ENCODE data around the gene CUL9. TPM values are rescaled to one million over a fixed set of nuclear protein-coding genes. Genes with fewer than 3 reads are reported as not detected.

The CUL9 gene
- total and polyA plus RNA-seq, 4 donors = 19.7 to 45.6 (median 35.5) TPM

DNA sequence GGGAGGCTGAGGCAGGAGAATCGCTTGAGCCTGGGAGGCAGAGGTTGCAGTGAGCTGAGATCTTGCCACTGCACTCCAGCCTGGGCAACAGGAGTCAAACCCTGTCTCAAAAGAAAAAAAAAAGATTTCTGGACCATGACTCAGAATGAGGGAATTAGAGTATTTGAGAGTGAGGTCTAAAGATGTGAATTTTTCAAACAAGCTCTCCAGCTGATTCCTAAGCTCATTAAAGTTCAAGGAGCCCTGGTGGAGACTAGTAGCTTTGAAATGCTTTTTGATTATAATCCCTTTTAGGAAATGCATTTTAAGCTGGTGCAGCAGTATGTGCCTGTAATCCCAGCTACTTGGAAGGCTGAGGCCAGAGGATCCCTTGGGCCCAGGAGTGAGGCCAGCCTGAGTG lies 32.7 kb upstream of the CUL9 start:
- Histone ChIP-seq H3K4me1 (ENCODE audit: control insufficient read depth in 5 of 5, insufficient read depth in 5 of 5, low read length in 5 of 5) (no peaks in the 10 kb centered on the region), H3K27ac (ENCODE audit: low read depth in 1 of 2, low read length in 1 of 2) (no peak overlapping the region), H3K4me3 (no peak overlapping the region), H3K9me3 (ENCODE audit: control insufficient read depth in 4 of 4, insufficient read depth in 3 of 4, low read length in 3 of 4) (no peaks in the 10 kb centered on the region), H3K36me3 (ENCODE audit: control insufficient read depth in 4 of 4, insufficient read depth in 4 of 4, low read length in 4 of 4) (peaks cover 0 to 31% (median 19%) of the 10 kb centered on the region in 4 donors), H3K27me3 (ENCODE audit: control insufficient read depth in 3 of 3, insufficient read depth in 3 of 3, low read length in 2 of 3) (no peaks in the 10 kb centered on the region), H3K9ac (ENCODE audit: insufficient read depth in 1 of 2, low read length in 2 of 2) (no peak overlapping the region)
- no peak for DNase-seq
- no peak for ATAC-seq (ENCODE audit: insufficient read depth, low FRiP score)
- 98 to 100% methylated on average over 1 of the region's 1 CpG for WGBS, 2 donors
- TF ChIP-seq CTCF (IDR thresholded peaks at IDR 0.05; ENCODE audit: control extremely low read depth, extremely low read depth) = no peak

GRCh38 chr6:43150051-43150751 lies 31.8 kb upstream of the CUL9 start:
- no peak overlapping the region for H3K9ac ChIP-seq (ENCODE audit: insufficient read depth in 1 of 2, low read length in 2 of 2)
- ATAC-seq (ENCODE audit: insufficient read depth, low FRiP score) (no peak), DNase-seq (peak in 1 of 3 donors; percentile 59)
- H3K4me1 ChIP-seq (ENCODE audit: control insufficient read depth in 5 of 5, insufficient read depth in 5 of 5, low read length in 5 of 5) = no peaks in the 10 kb centered on the region
- no peak overlapping the region for H3K4me3 ChIP-seq
- H3K9me3 ChIP-seq (ENCODE audit: control insufficient read depth in 4 of 4, insufficient read depth in 3 of 4, low read length in 3 of 4) = no peaks in the 10 kb centered on the region
- H3K27me3 ChIP-seq (ENCODE audit: control insufficient read depth in 3 of 3, insufficient read depth in 3 of 3, low read length in 2 of 3) = no peaks in the 10 kb centered on the region
- WGBS, 2 donors = 50 to 84% methylated on average over 7 of the region's 7 CpGs
- H3K36me3 ChIP-seq (ENCODE audit: control insufficient read depth in 4 of 4, insufficient read depth in 4 of 4, low read length in 4 of 4) = peaks cover 0 to 32% (median 17%) of the 10 kb centered on the region in 4 donors
- TF ChIP-seq CTCF (IDR thresholded peaks at IDR 0.05; ENCODE audit: control extremely low read depth, extremely low read depth) = no peak
- H3K27ac ChIP-seq (ENCODE audit: low read depth in 1 of 2, low read length in 1 of 2) = no peak overlapping the region

- H3K36me3 ChIP-seq (ENCODE audit: control insufficient read depth in 4 of 4, insufficient read depth in 4 of 4, low read length in 4 of 4) = peaks cover 0 to 35% (median 13%) of the 10 kb centered on the region in 4 donors
- no peak for DNase-seq
- H3K9me3 ChIP-seq (ENCODE audit: control insufficient read depth in 4 of 4, insufficient read depth in 3 of 4, low read length in 3 of 4) = no peaks in the 10 kb centered on the region
- H3K27me3 ChIP-seq (ENCODE audit: control insufficient read depth in 3 of 3, insufficient read depth in 3 of 3, low read length in 2 of 3) = no peaks in the 10 kb centered on the region
- H3K4me3 ChIP-seq = no peak overlapping the region
- H3K9ac ChIP-seq (ENCODE audit: insufficient read depth in 1 of 2, low read length in 2 of 2) = no peak overlapping the region
- no peaks in the 10 kb centered on the region for H3K4me1 ChIP-seq (ENCODE audit: control insufficient read depth in 5 of 5, insufficient read depth in 5 of 5, low read length in 5 of 5)
- no peak overlapping the region for H3K27ac ChIP-seq (ENCODE audit: low read depth in 1 of 2, low read length in 1 of 2)
- 94 to 98% methylated on average over 11 of the region's 11 CpGs for WGBS, 2 donors
- TF ChIP-seq CTCF (IDR thresholded peaks at IDR 0.05; ENCODE audit: control extremely low read depth, extremely low read depth) = no peak
- ATAC-seq (ENCODE audit: insufficient read depth, low FRiP score) = no peak
These were observed 22.4 kb upstream of the CUL9 start for GRCh38 chr6:43159599-43159998.

- H3K4me1 ChIP-seq (ENCODE audit: control insufficient read depth in 5 of 5, insufficient read depth in 5 of 5, low read length in 5 of 5) = no peaks in the 10 kb centered on the region
- no peaks in the 10 kb centered on the region for H3K27me3 ChIP-seq (ENCODE audit: control insufficient read depth in 3 of 3, insufficient read depth in 3 of 3, low read length in 2 of 3)
- no peak overlapping the region for H3K9ac ChIP-seq (ENCODE audit: insufficient read depth in 1 of 2, low read length in 2 of 2)
- no peaks in the 10 kb centered on the region for H3K9me3 ChIP-seq (ENCODE audit: control insufficient read depth in 4 of 4, insufficient read depth in 3 of 4, low read length in 3 of 4)
- peaks cover 0 to 19% (median 11%) of the 10 kb centered on the region in 4 donors for H3K36me3 ChIP-seq (ENCODE audit: control insufficient read depth in 4 of 4, insufficient read depth in 4 of 4, low read length in 4 of 4)
- no peak overlapping the region for H3K4me3 ChIP-seq
- DNase-seq (no peak), ATAC-seq (ENCODE audit: insufficient read depth, low FRiP score) (no peak)
- no peak for TF ChIP-seq CTCF (IDR thresholded peaks at IDR 0.05; ENCODE audit: control extremely low read depth, extremely low read depth)
- no peak overlapping the region for H3K27ac ChIP-seq (ENCODE audit: low read depth in 1 of 2, low read length in 1 of 2)
These were observed 18.1 kb upstream of the CUL9 start for GRCh38 chr6:43163899-43164298.

Measured in lung (tissue), 12 donors.